Natural killer cell (primary cell): ENCODE data around the gene KLF5. TPM values are rescaled to one million over a fixed set of nuclear protein-coding genes. Genes with fewer than 3 reads are reported as not detected.

ENCODE experiments used
- ATAC-seq, 3 donors: fragments of 150-1000 bp in 2 of 3; fragments of 200-7000 bp in 1 of 3; cut with Tn5 transposase; 1 replicate in 1 of 3; 2 replicates in 2 of 3; pipeline ENCODE4 v1.10.0; 2021; ENCODE audit warnings: mild to moderate bottlenecking in 2 of 3, moderate library complexity in 2 of 3
- DNase-seq, 2 donors: peaks; one replicate each; pipeline versions ENCODE4 v3.0.0 to v3.0.0-alpha.2; 2013 to 2021; ENCODE audit warnings: mixed read lengths in 1 of 2
- H3K27ac ChIP-seq: one replicate; pipeline ENCODE4 v1.5.1; 2013; ENCODE audit warnings: mild to moderate bottlenecking, low read length
- H3K27me3 ChIP-seq: one replicate; pipeline ENCODE4 v1.6.1; 2013; ENCODE audit warnings: low read length; ENCODE audit not compliant: control insufficient read depth, insufficient read depth
- H3K36me3 ChIP-seq: one replicate; pipeline ENCODE4 v1.6.1; 2013; ENCODE audit warnings: low read length; ENCODE audit not compliant: control insufficient read depth, insufficient read depth
- H3K4me1 ChIP-seq: one replicate; pipeline ENCODE4 v1.6.1; 2013; ENCODE audit warnings: low read length; ENCODE audit not compliant: control insufficient read depth, insufficient read depth
- H3K4me3 ChIP-seq: one replicate; pipeline ENCODE4 v1.5.1; 2013; ENCODE audit warnings: low read length
- H3K9me3 ChIP-seq: one replicate; pipeline ENCODE4 v1.6.1; 2013; ENCODE audit warnings: low read length; ENCODE audit not compliant: control insufficient read depth, insufficient read depth
- H3K27ac Mint-ChIP-seq, 2 donors: one replicate each; pipeline ENCODE4 v1.8.0; 2022; ENCODE audit warnings: mild to moderate bottlenecking in 2 of 2, mixed read lengths in 2 of 2, moderate library complexity in 1 of 2
- H3K27me3 Mint-ChIP-seq, 2 donors: one replicate each; pipeline ENCODE4 v1.8.0; 2022; ENCODE audit warnings: low read depth in 2 of 2, mixed read lengths in 2 of 2
- H3K36me3 Mint-ChIP-seq: one replicate; pipeline ENCODE4 v1.8.0; 2022; ENCODE audit warnings: mixed read lengths
- H3K4me1 Mint-ChIP-seq, 2 donors: one replicate each; pipeline ENCODE4 v1.8.0; 2022; ENCODE audit warnings: mixed read lengths in 2 of 2
- H3K4me3 Mint-ChIP-seq: one replicate; pipeline ENCODE4 v1.8.0; 2022; ENCODE audit warnings: mild to moderate bottlenecking, moderate library complexity, mixed read lengths
- H3K9me3 Mint-ChIP-seq, 2 donors: one replicate each; pipeline ENCODE4 v1.8.0; 2022; ENCODE audit warnings: mixed read lengths in 2 of 2
- CTCF ChIP-seq: fragments of 200-600 bp; IDR thresholded peaks from one replicate; pipeline ENCODE4 v1.8.0; 2022; ENCODE audit warnings: antibody characterized with exemption
- WGBS: methylation state at CpG from one replicate; pipeline ENCODE4 v1.1.7; 2013; ENCODE audit warnings: missing lambda C conversion rate; ENCODE audit not compliant: insufficient coverage; 5-methylcytosine and 5-hydroxymethylcytosine counted together
- intact Hi-C: fragments of 100-400 bp; cut with micrococcal nuclease; formaldehyde crosslinking; loops from one replicate; pipeline ENCODE4 v1.14.2; 2022
- total RNA-seq, 4 donors: library from RNA; stranded (reverse); fragments of 120-200 nt in 1 of 4; gene quantifications; one replicate each; pipeline versions ENCODE4 v1.2.3 to v1.2.4, GENCODE V29; 2013 to 2022

Gene KLF5
- total RNA-seq, 3 donors from 2014 or later (not counting 1 experiment from before 2014, with no cell fraction given) = 1.2 to 48.5 (median 2.0) TPM

- Histone ChIP-seq H3K4me3 (no peak overlapping the region), H3K27ac (no peak overlapping the region), H3K4me1 (no peaks in the 10 kb centered on the region), H3K9me3 (no peaks in the 10 kb centered on the region), H3K27me3 (no peaks in the 10 kb centered on the region), H3K36me3 (no peaks in the 10 kb centered on the region)
- Mint-ChIP-seq H3K27ac (no peak overlapping the region), H3K27me3 (peaks cover 0 to 3% of the 10 kb centered on the region in 2 donors), H3K9me3 (no peaks in the 10 kb centered on the region), H3K4me1 (no peaks in the 10 kb centered on the region), H3K4me3 (no peak overlapping the region), H3K36me3 (no peaks in the 10 kb centered on the region)
- intact Hi-C loops = no loop called here
- TF ChIP-seq CTCF = no peak
- 94% methylated on average over 2 of the region's 3 CpGs for WGBS
- ATAC-seq (no peak), DNase-seq (no peak)
These were observed 60.8 kb downstream of the KLF5 start for GRCh38 chr13:73119612-73120011.
